Cardiac septum (tissue), 1 donor: ENCODE results near the gene USH2A. TPM values are rescaled to one million over a fixed set of nuclear protein-coding genes. Genes with fewer than 3 reads are reported as not detected.
"Not testable (repeated sequence)": the region's sequence is repeated elsewhere in the genome, so short reads cannot be mapped to it uniquely, and the experiment has no call there.

ENCODE experiments used
- DNase-seq: peaks from one replicate; pipeline ENCODE4 v3.0.0-alpha.2; 2020; ENCODE audit warnings: low spot score
- intact Hi-C: fragments of 100-400 bp; cut with DNase I; formaldehyde crosslinking; loops from one replicate; pipeline ENCODE4 v1.14.0; 2022
- total RNA-seq: library from RNA; stranded (reverse); fragmentation: NEBNext Ultra II Directional; extraction: Animal tissue kit (Norgen Biotek cat#: 25700); gene quantifications from one replicate; pipeline ENCODE4 v1.2.1, GENCODE V29; 2021
- donor health status: DM: no; HTN: no; CAD: no.

The USH2A gene
- total RNA-seq, 1 donor from 2014 or later = 3.6 TPM

DNA sequence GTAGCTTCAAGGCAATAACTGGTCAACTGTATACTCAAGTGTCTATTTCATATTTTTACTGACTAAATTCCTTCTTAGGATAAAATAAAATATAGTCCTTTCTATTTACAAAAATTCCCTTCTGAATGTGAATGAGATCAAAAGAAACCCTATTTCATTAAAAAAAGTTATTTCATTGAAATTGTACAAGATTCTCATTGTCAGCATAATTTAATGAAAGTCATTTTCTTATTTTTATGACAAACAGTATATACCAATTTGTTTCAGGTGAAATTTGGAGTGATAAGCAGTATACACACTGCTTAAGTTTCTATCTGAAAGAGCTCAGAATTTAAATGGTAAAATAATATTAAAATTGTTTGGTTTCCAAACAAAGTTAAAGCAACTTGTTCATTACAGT is 269.2 kb downstream of the USH2A start:
- intact Hi-C loops = no loop called here
- no peak for DNase-seq

DNA sequence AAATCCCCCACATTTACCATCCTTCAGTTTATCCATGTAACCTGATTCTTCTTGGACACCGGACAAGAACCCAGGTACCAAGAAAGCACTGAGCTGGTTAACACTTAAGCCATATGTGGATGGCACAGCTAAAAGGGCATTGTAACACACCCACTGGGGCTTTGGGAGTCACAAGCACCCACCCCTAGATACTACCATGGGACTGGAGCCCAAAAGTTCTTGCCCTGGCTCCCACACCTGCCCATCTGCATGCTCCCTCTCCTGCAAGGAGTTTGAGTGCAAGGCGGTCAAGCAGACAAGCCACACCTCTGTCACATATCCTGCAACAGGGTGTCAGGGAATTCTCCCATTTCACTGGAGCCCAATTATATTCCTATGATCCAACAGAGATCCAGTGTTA is 270.1 kb downstream of the USH2A start:
- intact Hi-C loops = no loop called here

GRCh38 chr1:216145451-216146018 is 277.7 kb downstream of the USH2A start:
- DNase-seq, intact Hi-C loops: not testable (repeated sequence)

More for the DNA sequence above, 270.1 kb downstream of the USH2A start:
- no peak for DNase-seq

- intact Hi-C loops = no loop called here
- no peak for DNase-seq
Observed at GRCh38 chr1:216144661-216145450, 278.4 kb downstream of the USH2A start.

DNA sequence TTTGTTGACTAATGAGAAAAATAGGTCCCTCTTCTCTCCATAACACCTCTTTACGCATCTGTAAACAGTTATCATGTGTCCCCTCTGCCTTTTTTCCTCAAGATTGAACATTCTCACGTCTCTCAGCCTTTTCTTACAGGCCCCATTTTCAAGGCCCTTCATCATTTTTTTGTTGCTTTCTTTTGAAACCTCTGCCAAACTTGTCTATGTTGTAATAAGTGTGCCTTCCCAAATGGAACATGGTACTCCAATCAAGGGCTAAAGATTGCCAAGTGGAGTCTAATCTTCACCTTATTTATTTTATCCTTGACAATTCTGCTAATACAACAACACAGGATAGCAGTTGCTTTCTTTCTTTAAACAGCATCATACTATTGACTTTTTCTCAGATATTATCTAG is 280.3 kb downstream of the USH2A start:
- no peak for DNase-seq
- intact Hi-C loops = no loop called here

DNA sequence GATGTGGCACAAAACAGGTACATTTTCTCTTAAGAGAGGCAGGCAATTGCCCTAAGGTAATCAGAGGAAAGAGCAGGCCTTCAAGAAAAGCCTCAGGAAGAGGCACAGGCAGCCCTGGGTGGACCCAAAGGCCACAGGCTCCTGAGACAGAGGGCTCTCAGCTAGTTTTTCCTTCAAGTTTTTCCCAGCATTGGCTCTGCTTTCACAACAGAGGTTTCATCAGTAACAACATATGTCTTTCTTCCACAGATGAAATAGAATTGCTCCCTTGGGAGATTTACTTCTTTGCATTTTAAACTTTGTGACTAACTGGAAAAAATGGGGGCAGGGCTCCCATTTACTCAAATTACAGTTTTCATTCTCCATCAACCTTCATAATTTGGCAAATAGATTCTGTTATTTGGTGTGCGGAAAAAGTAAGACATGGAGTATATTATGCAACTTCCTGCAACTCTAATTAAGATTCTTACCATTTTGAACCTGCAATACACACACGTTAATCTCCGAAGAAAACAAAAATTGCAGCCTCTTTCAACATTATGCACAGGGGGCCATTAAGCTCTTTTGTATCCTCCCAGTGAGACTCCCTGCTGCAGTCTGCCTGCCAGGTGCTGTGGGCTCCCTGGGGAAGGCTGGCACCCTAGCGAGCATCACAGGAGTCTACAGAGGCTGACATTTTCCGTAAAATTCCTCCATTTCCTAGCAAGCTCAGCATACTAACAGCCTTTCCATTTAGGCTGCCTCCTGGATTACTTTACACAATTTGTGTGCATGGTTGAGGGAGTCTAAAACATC is 282.3 kb downstream of the USH2A start:
- intact Hi-C loops = no loop called here
- no peak for DNase-seq

DNA sequence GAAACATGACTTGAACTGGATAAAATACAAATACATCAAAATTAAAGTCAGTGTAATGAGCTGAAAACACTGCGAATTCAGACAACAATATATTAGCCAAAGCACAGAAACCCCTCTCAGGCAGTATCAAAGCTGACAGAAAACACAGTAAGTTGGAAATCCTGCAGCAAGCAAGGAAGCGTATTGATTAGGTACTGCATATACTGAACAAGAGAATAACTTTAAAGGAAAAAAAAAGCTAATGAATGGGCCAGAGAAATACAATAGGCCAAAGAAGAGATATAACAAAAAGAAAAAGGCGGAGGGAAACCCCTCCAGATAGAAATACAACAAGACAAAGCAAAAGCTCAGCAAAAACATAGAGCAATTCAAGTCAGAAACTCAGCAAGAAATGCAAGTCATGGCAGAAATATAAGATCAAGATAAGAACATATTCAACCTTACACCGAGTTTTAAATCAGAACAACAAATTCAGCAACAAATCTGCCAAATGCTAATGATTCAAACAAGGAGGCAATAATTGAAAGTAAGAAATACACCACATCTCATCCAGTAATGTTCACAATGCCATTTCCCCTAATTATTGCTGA is 299.0 kb downstream of the USH2A start:
- no peak for DNase-seq
- intact Hi-C loops = no loop called here

DNA sequence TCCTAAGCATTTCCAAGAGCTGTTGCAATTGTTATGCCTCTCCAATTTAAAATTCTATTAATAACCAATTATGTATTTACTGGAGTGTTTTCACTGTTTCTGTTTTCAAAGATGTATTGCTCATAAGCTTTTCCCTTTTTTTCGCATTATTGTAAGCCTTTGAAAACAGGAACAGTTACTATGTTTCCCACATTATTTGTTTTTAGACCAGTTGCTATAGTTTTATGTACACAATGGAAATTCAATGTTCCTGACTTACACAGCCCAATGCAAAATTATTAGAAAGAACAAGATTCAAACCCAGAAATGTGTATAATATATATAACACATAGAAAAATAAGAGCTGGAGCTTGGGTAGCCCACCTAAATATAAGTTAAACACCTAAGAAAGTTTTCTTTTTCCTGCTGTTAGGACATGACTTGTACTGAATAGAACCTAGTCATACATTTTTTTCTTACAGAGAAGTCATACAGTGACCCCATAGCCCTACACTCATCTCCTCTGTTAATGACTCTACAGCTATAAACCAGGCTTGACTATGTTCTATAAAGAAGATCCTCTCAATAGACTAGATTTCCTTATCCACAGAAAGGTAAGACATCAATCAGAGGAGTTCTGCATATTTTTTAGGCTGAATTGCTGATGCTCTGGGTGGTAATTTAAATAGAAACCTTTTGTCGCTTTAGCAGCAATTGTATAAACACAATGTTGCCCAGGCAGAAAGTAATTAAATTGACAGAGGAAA is 299.6 kb downstream of the USH2A start:
- no peak for DNase-seq
- intact Hi-C loops = no loop called here

- intact Hi-C loops = no loop called here
Observed at GRCh38 chr1:216119600-216119999, 303.6 kb downstream of the USH2A start.

GRCh38 chr1:216114180-216114579 is 309.1 kb downstream of the USH2A start:
- no peak for DNase-seq
- intact Hi-C loops = no loop called here

More at GRCh38 chr1:216119600-216119999, 303.6 kb downstream of the USH2A start:
- no peak for DNase-seq

- DNase-seq = no peak
Observed at GRCh38 chr1:216113181-216113580, 310.1 kb downstream of the USH2A start.

GRCh38 chr1:216111842-216112241 is 311.4 kb downstream of the USH2A start:
- intact Hi-C loops = no loop called here
- no peak for DNase-seq

More at GRCh38 chr1:216113181-216113580, 310.1 kb downstream of the USH2A start:
- intact Hi-C loops = no loop called here

- no peak for DNase-seq
- intact Hi-C loops = no loop called here
Observed at GRCh38 chr1:216095400-216095799, 327.8 kb downstream of the USH2A start.

- intact Hi-C loops = no loop called here
- DNase-seq = no peak
Observed at GRCh38 chr1:216090556-216090955, 332.7 kb downstream of the USH2A start.

- DNase-seq = no peak
- intact Hi-C loops = no loop called here
Observed at GRCh38 chr1:216086678-216087077, 336.6 kb downstream of the USH2A start.

DNA sequence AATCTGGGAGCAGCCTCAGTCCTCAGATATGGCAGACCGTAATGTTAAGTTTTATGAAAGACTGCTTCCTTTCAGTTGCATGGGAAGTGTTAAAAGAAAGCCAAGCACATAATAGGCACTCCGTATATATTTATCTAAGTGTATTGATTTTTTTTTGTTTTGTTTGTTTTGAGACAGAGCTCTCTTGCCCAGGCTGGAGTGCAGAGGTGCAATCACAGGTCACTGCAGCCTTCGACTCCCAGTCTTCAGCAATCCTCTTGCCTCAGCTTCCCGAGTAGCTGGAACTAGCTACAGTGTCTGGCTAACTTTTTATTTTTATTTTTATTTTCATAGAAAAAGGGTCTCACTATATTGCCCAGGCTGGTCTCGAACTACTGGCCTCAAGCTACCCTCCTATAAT is 341.8 kb downstream of the USH2A start:
- DNase-seq = no peak
- intact Hi-C loops = no loop called here

- no peak for DNase-seq
- intact Hi-C loops = no loop called here
Observed at GRCh38 chr1:216076751-216077150, 346.5 kb downstream of the USH2A start.

DNA sequence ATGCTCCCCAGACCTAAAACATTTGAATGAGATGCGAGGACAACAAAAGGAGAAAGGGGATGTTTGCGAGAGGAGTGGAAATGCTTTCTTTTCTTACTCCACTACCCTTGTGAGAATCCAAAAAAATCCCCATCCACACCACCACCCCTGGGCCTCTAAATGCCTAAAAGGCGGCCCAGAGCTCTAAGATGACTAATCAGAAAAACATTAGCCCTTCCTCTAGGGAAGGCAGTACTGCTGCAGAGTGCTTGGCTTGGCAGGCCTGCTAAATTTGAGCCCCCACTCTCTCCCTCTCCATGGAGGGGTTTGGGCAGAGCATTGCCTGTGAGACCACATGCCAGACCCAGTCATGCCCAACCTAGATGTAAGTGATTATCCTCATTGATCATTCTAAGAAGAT is 347.9 kb downstream of the USH2A start:
- intact Hi-C loops = no loop called here
- no peak for DNase-seq

DNA sequence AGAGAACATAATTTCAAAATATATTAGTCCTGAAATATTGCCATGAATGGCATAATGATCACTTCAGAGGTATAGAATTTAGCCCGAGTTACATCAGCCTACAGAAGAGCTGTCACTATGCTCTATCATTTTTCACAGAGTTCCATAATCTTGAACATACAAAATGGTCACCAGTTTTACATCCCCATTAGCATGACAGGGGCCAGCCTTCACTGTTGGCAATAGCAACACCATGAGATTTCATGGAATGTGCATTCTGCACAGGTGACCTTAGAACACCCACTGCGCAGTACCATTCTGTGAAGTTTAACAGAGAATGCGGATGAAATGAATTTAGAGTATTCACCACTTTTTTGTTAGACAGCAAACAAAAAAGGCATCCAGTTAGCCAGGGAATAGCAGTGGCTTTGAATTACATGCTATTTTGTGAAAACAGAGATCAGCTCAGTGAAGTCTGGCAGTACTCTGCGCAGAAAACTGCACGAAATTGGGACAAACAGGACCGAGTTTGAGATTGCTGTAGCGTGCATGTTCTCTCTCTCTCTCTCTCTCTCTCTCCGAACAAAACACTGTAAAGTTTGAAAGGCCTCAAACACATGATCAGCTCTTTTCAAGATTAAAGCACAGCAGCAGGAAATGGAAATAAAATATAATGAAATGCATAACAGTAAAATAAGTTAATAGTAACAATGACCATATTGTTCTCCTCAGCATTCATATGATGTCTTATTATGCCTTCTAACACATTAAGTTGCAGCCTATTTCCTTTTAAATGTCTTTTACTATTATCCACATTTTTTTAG is 349.3 kb downstream of the USH2A start:
- intact Hi-C loops = no loop called here
- DNase-seq = no peak
